Measurements from ENCODE around the gene NKPD1. TPM values are rescaled to one million over a fixed set of nuclear protein-coding genes. Genes with fewer than 3 reads are reported as not detected.

The NKPD1 gene
- total and polyA plus RNA-seq, 4 donors, result not detected

GRCh38 chr19:45151821-45152503 is 8.8 kb downstream of the NKPD1 start:
- Histone ChIP-seq H3K9me3 (ENCODE audit: control insufficient read depth in 4 of 4, low read length in 3 of 4) (no peaks in the 10 kb centered on the region), H3K27ac (ENCODE audit: low read depth in 1 of 2, low read length in 2 of 2) (no peak overlapping the region), H3K9ac (ENCODE audit: low read depth in 1 of 2, low read length in 2 of 2) (no peak overlapping the region), H3K4me1 (ENCODE audit: control insufficient read depth in 4 of 4, insufficient read depth in 4 of 4, low read length in 3 of 4) (peaks cover 3 to 24% (median 19%) of the 10 kb centered on the region in 4 donors), H3K4me3 (ENCODE audit: low read depth in 1 of 3, low read length in 3 of 3) (no peak overlapping the region), H3K36me3 (ENCODE audit: control insufficient read depth in 4 of 4, insufficient read depth in 3 of 4, low read depth in 1 of 4, low read length in 3 of 4) (no peaks in the 10 kb centered on the region), H3K27me3 (ENCODE audit: control insufficient read depth in 4 of 4, insufficient read depth in 4 of 4, low read length in 3 of 4) (peaks cover 0 to 8% (median 6%) of the 10 kb centered on the region in 4 donors)
- no peak for DNase-seq (ENCODE audit: low spot score)
- TF ChIP-seq HNF4G (IDR thresholded peaks at IDR 0.05) (no peak), TAF1 (conservative IDR thresholded peaks at IDR 0.05) (no peak), RAD21 (IDR thresholded peaks at IDR 0.05) (no peak), NR2F2 (IDR thresholded peaks at IDR 0.05) (no peak)
- TF ChIP-seq, protein P1, sequence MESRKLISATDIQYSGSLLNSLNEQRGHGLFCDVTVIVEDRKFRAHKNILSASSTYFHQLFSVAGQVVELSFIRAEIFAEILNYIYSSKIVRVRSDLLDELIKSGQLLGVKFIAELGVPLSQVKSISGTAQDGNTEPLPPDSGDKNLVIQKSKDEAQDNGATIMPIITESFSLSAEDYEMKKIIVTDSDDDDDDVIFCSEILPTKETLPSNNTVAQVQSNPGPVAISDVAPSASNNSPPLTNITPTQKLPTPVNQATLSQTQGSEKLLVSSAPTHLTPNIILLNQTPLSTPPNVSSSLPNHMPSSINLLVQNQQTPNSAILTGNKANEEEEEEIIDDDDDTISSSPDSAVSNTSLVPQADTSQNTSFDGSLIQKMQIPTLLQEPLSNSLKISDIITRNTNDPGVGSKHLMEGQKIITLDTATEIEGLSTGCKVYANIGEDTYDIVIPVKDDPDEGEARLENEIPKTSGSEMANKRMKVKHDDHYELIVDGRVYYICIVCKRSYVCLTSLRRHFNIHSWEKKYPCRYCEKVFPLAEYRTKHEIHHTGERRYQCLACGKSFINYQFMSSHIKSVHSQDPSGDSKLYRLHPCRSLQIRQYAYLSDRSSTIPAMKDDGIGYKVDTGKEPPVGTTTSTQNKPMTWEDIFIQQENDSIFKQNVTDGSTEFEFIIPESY (IDR thresholded peaks at IDR 0.05), result no peak
- WGBS, result 17% methylated on average over 64 of the region's 64 CpGs

- no peaks in the 10 kb centered on the region for H3K9me3 ChIP-seq (ENCODE audit: control insufficient read depth in 4 of 4, low read length in 3 of 4)
- peaks cover 0 to 2% (median 0%) of the 10 kb centered on the region in 4 donors for H3K36me3 ChIP-seq (ENCODE audit: control insufficient read depth in 4 of 4, insufficient read depth in 3 of 4, low read depth in 1 of 4, low read length in 3 of 4)
- H3K9ac ChIP-seq (ENCODE audit: low read depth in 1 of 2, low read length in 2 of 2), result no peak overlapping the region
- no peak overlapping the region for H3K27ac ChIP-seq (ENCODE audit: low read depth in 1 of 2, low read length in 2 of 2)
- TF ChIP-seq, protein P2, sequence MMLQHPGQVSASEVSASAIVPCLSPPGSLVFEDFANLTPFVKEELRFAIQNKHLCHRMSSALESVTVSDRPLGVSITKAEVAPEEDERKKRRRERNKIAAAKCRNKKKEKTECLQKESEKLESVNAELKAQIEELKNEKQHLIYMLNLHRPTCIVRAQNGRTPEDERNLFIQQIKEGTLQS (IDR thresholded peaks at IDR 0.05), result no peak
- no peak for TF ChIP-seq CTCF (IDR thresholded peaks at IDR 0.05; ENCODE audit: low read depth, low read length, missing input control)
- TF ChIP-seq FOXA1 (IDR thresholded peaks at IDR 0.05), result no peak
- TF ChIP-seq HNF4A (conservative IDR thresholded peaks at IDR 0.05), result no peak
- TF ChIP-seq YY1 (IDR thresholded peaks at IDR 0.05), result no peak
- TF ChIP-seq FOXA2 (IDR thresholded peaks at IDR 0.05), result no peak
- TF ChIP-seq, protein P3, sequence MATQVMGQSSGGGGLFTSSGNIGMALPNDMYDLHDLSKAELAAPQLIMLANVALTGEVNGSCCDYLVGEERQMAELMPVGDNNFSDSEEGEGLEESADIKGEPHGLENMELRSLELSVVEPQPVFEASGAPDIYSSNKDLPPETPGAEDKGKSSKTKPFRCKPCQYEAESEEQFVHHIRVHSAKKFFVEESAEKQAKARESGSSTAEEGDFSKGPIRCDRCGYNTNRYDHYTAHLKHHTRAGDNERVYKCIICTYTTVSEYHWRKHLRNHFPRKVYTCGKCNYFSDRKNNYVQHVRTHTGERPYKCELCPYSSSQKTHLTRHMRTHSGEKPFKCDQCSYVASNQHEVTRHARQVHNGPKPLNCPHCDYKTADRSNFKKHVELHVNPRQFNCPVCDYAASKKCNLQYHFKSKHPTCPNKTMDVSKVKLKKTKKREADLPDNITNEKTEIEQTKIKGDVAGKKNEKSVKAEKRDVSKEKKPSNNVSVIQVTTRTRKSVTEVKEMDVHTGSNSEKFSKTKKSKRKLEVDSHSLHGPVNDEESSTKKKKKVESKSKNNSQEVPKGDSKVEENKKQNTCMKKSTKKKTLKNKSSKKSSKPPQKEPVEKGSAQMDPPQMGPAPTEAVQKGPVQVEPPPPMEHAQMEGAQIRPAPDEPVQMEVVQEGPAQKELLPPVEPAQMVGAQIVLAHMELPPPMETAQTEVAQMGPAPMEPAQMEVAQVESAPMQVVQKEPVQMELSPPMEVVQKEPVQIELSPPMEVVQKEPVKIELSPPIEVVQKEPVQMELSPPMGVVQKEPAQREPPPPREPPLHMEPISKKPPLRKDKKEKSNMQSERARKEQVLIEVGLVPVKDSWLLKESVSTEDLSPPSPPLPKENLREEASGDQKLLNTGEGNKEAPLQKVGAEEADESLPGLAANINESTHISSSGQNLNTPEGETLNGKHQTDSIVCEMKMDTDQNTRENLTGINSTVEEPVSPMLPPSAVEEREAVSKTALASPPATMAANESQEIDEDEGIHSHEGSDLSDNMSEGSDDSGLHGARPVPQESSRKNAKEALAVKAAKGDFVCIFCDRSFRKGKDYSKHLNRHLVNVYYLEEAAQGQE (IDR thresholded peaks at IDR 0.05), result no peak
- TF ChIP-seq RAD21 (IDR thresholded peaks at IDR 0.05), result no peak
- no peak for TF ChIP-seq GABPA (IDR thresholded peaks at IDR 0.05 in 1 of 2, conservative IDR thresholded peaks at IDR 0.05 in 1 of 2)
- TF ChIP-seq, protein P4, sequence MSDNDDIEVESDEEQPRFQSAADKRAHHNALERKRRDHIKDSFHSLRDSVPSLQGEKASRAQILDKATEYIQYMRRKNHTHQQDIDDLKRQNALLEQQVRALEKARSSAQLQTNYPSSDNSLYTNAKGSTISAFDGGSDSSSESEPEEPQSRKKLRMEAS (IDR thresholded peaks at IDR 0.05), result no peak
- TF ChIP-seq, protein P1 (IDR thresholded peaks at IDR 0.05), result no peak
- no peak for TF ChIP-seq JUND (IDR thresholded peaks at IDR 0.05)
- no peak for TF ChIP-seq EGR1 (IDR thresholded peaks at IDR 0.05; ENCODE audit: low read depth in 2 of 2)
- TF ChIP-seq TAF1 (conservative IDR thresholded peaks at IDR 0.05), result no peak
- no peak for TF ChIP-seq SP1 (IDR thresholded peaks at IDR 0.05)
- no peak for DNase-seq (ENCODE audit: low spot score)
- H3K4me3 ChIP-seq (ENCODE audit: low read depth in 1 of 3, low read length in 3 of 3), result no peak overlapping the region
- peaks cover 3 to 24% (median 19%) of the 10 kb centered on the region in 4 donors for H3K4me1 ChIP-seq (ENCODE audit: control insufficient read depth in 4 of 4, insufficient read depth in 4 of 4, low read length in 3 of 4)
- peaks cover 0 to 8% (median 6%) of the 10 kb centered on the region in 4 donors for H3K27me3 ChIP-seq (ENCODE audit: control insufficient read depth in 4 of 4, insufficient read depth in 4 of 4, low read length in 3 of 4)
- 78% methylated on average over 7 of the region's 7 CpGs for WGBS
Observed at GRCh38 chr19:45151320-45151719, 9.5 kb downstream of the NKPD1 start.
